HCT116 (cell line): Measurements from ENCODE around the gene DNAJC5G. TPM values are rescaled to one million over a fixed set of nuclear protein-coding genes. Genes with fewer than 3 reads are reported as not detected.

Source experiments
- ATAC-seq: fragments of 200-7000 bp; cut with Tn5 transposase; 2 replicates; pipeline ENCODE4 v1.9.1; 2020; ENCODE audit warnings: mild to moderate bottlenecking, moderate library complexity
- BruUV-seq: library from RNA; stranded (reverse); fragments of 400-500 nt; replicated peaks from 2 replicates; lab custom pipeline; 2021; lab: Mats Ljungman, UMichigan
- CTCF ChIA-PET: fragments of 300-600 bp; sonication (Branson Sonifier 250); formaldehyde crosslinking; loops from one replicate; lab custom pipeline; 2021; ENCODE audit warnings: antibody characterized with exemption; lab: Charles Lee
- POLR2A ChIA-PET: fragments of 300-600, 350-600 bp; sonication (Branson Sonifier 250); formaldehyde crosslinking; loops from one replicate; lab custom pipeline; 2021; ENCODE audit warnings: antibody characterized with exemption; lab: Charles Lee
- RAD21 ChIA-PET, 2 experiments: fragments of 300-600 bp; sonication (Branson Sonifier 250); formaldehyde crosslinking; loops; one replicate each; lab custom pipeline; 2023; ENCODE audit warnings: low total read pairs in 2 of 2; ENCODE audit not compliant: uncharacterized antibody in 2 of 2, unreplicated experiment in 2 of 2, low non-redundant PET in 1 of 2; lab: Charles Lee
- DNase-seq: peaks from one replicate; pipeline ENCODE4 v3.0.0-alpha.2; 2010; ENCODE audit warnings: low read depth, low spot score
- H2AFZ ChIP-seq: fragments of 200-600 bp; shearing (Covaris generic), sonication (generic); 2 replicates; pipeline ENCODE4 v1.6.1; 2017; ENCODE audit warnings: low read depth, mixed run types, mixed read lengths, antibody characterized with exemption, low read length; ENCODE audit not compliant: poor library complexity, severe bottlenecking
- H3K27ac ChIP-seq: 2 replicates; pipeline ENCODE4 v1.5.1; 2012; ENCODE audit warnings: low read depth, low read length
- H3K27me3 ChIP-seq: fragments of 200-600 bp; sonication (generic); 2 replicates; pipeline ENCODE4 v1.6.1; 2016; ENCODE audit warnings: mixed run types, low read length, mixed read lengths; ENCODE audit not compliant: insufficient read depth
- H3K36me3 ChIP-seq, 2 experiments: fragments of 200-500 bp in 1 of 2; fragments of 200-600 bp in 1 of 2; sonication (Bioruptor generic) in 1 of 2; sonication (generic) in 1 of 2; 2 replicates each; pipeline versions ENCODE4 v1.5.1 to v1.6.1; 2014 to 2016; ENCODE audit warnings: low read length in 2 of 2, inconsistent platforms in 1 of 2, mixed read lengths in 1 of 2, mixed run types in 1 of 2; ENCODE audit not compliant: insufficient read depth in 2 of 2, control insufficient read depth in 1 of 2
- H3K4me1 ChIP-seq, 2 experiments: fragments of 200-600 bp in 1 of 2; sonication (generic) in 1 of 2; 2 replicates each; pipeline versions ENCODE4 v1.5.1 to v1.6.1; 2012 to 2017; ENCODE audit warnings: low read length in 2 of 2, inconsistent platforms in 1 of 2, mild to moderate bottlenecking in 1 of 2, mixed read lengths in 1 of 2, mixed run types in 1 of 2, moderate library complexity in 1 of 2; ENCODE audit not compliant: insufficient read depth in 2 of 2, control insufficient read depth in 1 of 2
- H3K4me2 ChIP-seq: fragments of 200-600 bp; sonication (generic); 2 replicates; pipeline ENCODE4 v1.6.1; 2017; ENCODE audit warnings: mixed run types, low read length, mixed read lengths
- H3K4me3 ChIP-seq, 2 experiments: fragments of 200-600 bp in 1 of 2; sonication (generic) in 1 of 2; replicated peaks in 1 of 2; 2 replicates each; pipeline ENCODE4 v1.5.1; 2011 to 2016; ENCODE audit warnings: low read length in 2 of 2, control low read depth in 1 of 2, low read depth in 1 of 2, mild to moderate bottlenecking in 1 of 2, mixed read lengths in 1 of 2, mixed run types in 1 of 2
- H3K79me2 ChIP-seq: fragments of 200-600 bp; sonication (generic); 2 replicates; pipeline ENCODE4 v1.6.1; 2017; ENCODE audit warnings: mild to moderate bottlenecking, mixed run types, low read length, moderate library complexity, mixed read lengths; ENCODE audit not compliant: insufficient read depth
- H3K9ac ChIP-seq: fragments of 200-600 bp; sonication (generic); 2 replicates; pipeline ENCODE4 v1.6.1; 2016; ENCODE audit warnings: low read length, mixed read lengths
- H3K9me2 ChIP-seq: fragments of 200-600 bp; sonication (generic), shearing (Covaris generic); 2 replicates; pipeline ENCODE4 v1.6.1; 2017; ENCODE audit warnings: mixed run types, mild to moderate bottlenecking, moderate library complexity; ENCODE audit not compliant: insufficient read depth
- H3K9me3 ChIP-seq, 2 experiments: fragments of 200-500 bp in 1 of 2; fragments of 200-600 bp in 1 of 2; sonication (Bioruptor generic) in 1 of 2; sonication (generic) in 1 of 2; 2 replicates each; pipeline ENCODE4 v1.6.1; 2014 to 2017; ENCODE audit warnings: low read length in 2 of 2, mixed read lengths in 2 of 2, inconsistent platforms in 1 of 2, low read depth in 1 of 2, mild to moderate bottlenecking in 1 of 2, mixed run types in 1 of 2, moderate library complexity in 1 of 2; ENCODE audit not compliant: control insufficient read depth in 1 of 2, insufficient read depth in 1 of 2
- H4K20me1 ChIP-seq: fragments of 200-600 bp; sonication (generic), shearing (Covaris generic); 2 replicates; pipeline ENCODE4 v1.6.1; 2017; ENCODE audit warnings: mixed run types, mild to moderate bottlenecking, moderate library complexity; ENCODE audit not compliant: insufficient read depth
- CBX3 ChIP-seq: IDR thresholded peaks from 2 replicates; pipeline ENCODE4 v1.6.1; 2012; ENCODE audit warnings: low read depth
- CTCF ChIP-seq, 3 experiments: fragments of 200-600 bp in 1 of 3; sonication (generic) in 1 of 3; IDR thresholded peaks in 2 of 3; conservative IDR thresholded peaks in 1 of 3; 2 replicates each; pipeline ENCODE4 v1.5.1; 2012 to 2017; ENCODE audit warnings: low read depth in 2 of 3, low read length in 2 of 3, antibody characterized with exemption in 1 of 3, borderline replicate concordance in 1 of 3, control low read depth in 1 of 3, mild to moderate bottlenecking in 1 of 3, mixed read lengths in 1 of 3, mixed run types in 1 of 3, moderate library complexity in 1 of 3; ENCODE audit not compliant: insufficient read depth in 1 of 3
- POLR2AphosphoS5 ChIP-seq: IDR thresholded peaks from 2 replicates; pipeline ENCODE4 v1.6.1; 2011; ENCODE audit warnings: mild to moderate bottlenecking, low read depth, low read length, moderate library complexity
- RAD21 ChIP-seq: IDR thresholded peaks from 2 replicates; pipeline ENCODE4 v1.6.1; 2012; ENCODE audit warnings: low read depth, mild to moderate bottlenecking
- TCF7L2 ChIP-seq: IDR thresholded peaks from 2 replicates; pipeline ENCODE4 v1.7.0; 2011; ENCODE audit warnings: borderline replicate concordance, inconsistent platforms; ENCODE audit not compliant: insufficient read depth, insufficient read length; ENCODE audit errors: extremely low read depth
- ZBTB33 ChIP-seq: IDR thresholded peaks from 2 replicates; pipeline ENCODE4 v1.6.1; 2011; ENCODE audit warnings: mild to moderate bottlenecking, low read length, moderate library complexity; ENCODE audit not compliant: insufficient replicate concordance; ENCODE audit errors: extremely low read depth
- intact Hi-C: fragments of 100-400 bp; cut with micrococcal nuclease; formaldehyde crosslinking; loops from 2 replicates; pipeline ENCODE4 v1.10.0; 2022
- total RNA-seq: library from RNA; stranded (reverse); gene quantifications from one replicate; pipeline ENCODE4 v1.2.1, GENCODE V29; 2021; ENCODE audit not compliant: unreplicated experiment

The DNAJC5G gene
- total RNA-seq, 1 experiment from 2014 or later, result 2.5 TPM

- Histone ChIP-seq H3K9me3 (no peaks in the 10 kb centered on the region), H3K79me2 (no peaks in the 10 kb centered on the region), H3K36me3 (no peaks in the 10 kb centered on the region), H2AFZ (peak overlapping the region; percentile 75), H3K9me2 (no peaks in the 10 kb centered on the region), H3K9ac (peak overlapping the region; percentile 52; the same call in 1 of the 2 replicates), H3K27ac (no peak overlapping the region; the same call in 1 of the 2 replicates), H3K4me3 (peak overlapping the region; percentile 38 to 51), H3K27me3 (no peaks in the 10 kb centered on the region), H3K4me2 (peak overlapping the region; percentile 84), H4K20me1 (no peaks in the 10 kb centered on the region), H3K4me1 (peaks cover 0 to 8% of the 10 kb centered on the region in 2 experiments; a peak in 3 of 4 replicates)
- ChIA-PET POLR2A (interaction anchor here (0.8 to 1.5 kb wide), 3 partner anchors 10 to 252 kb away, joined by 5 to 10 read pairs (median 5); partner anchors contain the start of gene AGBL5), CTCF (interaction anchor here (0.6 to 3.5 kb wide), 27 partner anchors 8 to 457 kb away, joined by 3 to 39 read pairs (median 5); partner anchors contain the start of genes AGBL5, EIF2B4, MPV17 and PREB), RAD21 (interaction anchor here (0.6 to 1.6 kb wide), 6 partner anchors 22 to 341 kb away, joined by 3 to 4 read pairs (median 3); partner anchors contain the start of genes EIF2B4 (in 1 of the 2), SLC30A3 (in 1 of the 2), SNX17 (in 1 of the 2) and TRIM54 (in 1 of the 2))
- intact Hi-C loops, result loop anchor here (1.0 to 5.0 kb wide), 4 partner anchors 36 to 286 kb away; no protein-coding TSS in a partner anchor
- no TSS peak for BruUV-seq
- DNase-seq, result peak; percentile 70
- no peak for TF ChIP-seq TCF7L2
- peak; percentile 30; the same call in 1 of the 2 replicates for TF ChIP-seq CBX3
- TF ChIP-seq CTCF (IDR thresholded peaks at IDR 0.05 in 2 of 3, conservative IDR thresholded peaks at IDR 0.05 in 1 of 3; ENCODE audit: borderline replicate concordance in 1 of 3, insufficient read depth in 1 of 3, low read depth in 2 of 3, low read length in 2 of 3), result peak; percentile 73 to 93 (median 81)
- peak; percentile 86 for TF ChIP-seq RAD21
- TF ChIP-seq ZBTB33, result no peak
- TF ChIP-seq POLR2AphosphoS5, result peak; percentile 26; the same call in 1 of the 2 replicates
- ATAC-seq, result peak; percentile 83
Measured at GRCh38 chr2:27303093-27304025, 28.1 kb downstream of the DNAJC5G start.
